NCI-H774 (cell line): Measurements from ENCODE around the gene SIT1.
A peak's percentile ranks its signal among the peaks of the same experiment; 100 is the strongest.

ENCODE experiments used
- DNase-seq: peaks from one replicate; lab custom pipeline; 2025; lab: John Stamatoyannopoulos, UW

The SIT1 gene

DNA sequence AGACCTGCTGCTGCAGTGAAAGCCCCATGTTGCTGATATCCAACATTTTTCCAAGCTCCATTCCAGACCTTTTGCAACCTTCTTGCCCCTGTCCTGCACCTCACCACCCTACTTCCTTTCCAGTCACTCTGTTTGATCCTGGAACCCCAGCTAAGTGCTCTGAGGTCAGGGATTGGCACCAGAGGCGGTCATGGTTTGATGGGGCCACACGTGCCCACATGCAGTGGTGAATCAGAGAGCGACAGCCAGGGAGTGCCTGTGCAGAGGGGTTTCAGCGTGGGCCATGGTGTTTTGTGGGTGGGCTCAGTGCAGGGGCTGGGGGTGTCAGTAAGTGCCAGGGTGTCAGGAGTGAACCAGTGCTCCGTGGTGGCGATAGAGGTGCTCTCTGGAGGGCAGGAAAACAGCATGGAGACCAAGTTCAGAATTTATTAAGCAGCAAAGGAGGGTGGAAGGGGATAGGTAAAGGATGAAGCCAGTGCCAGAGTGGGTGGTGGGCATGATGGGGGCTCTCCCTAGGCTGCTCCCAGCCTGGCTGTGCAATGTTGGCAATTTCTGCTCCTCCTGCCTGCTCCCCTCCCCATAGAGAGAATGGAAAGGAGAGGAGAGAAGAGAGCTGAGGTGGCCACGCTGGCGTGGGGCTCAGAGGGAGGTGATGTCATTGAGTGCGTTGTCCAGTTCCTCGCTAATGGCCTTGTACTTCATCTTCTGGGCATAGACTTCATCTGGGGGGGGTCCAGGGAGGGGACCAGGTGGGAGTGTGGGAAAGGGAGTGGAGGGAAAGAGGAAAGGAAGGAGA, 32.0 kb upstream of the SIT1 start:
- DNase-seq, result no peak

GRCh38 chr9:35682051-35682450, 31.3 kb upstream of the SIT1 start:
- no peak for DNase-seq

- no peak for DNase-seq
Observed at GRCh38 chr9:35681341-35682002, 30.7 kb upstream of the SIT1 start.

- no peak for DNase-seq
Observed at GRCh38 chr9:35680331-35681105, 29.8 kb upstream of the SIT1 start.

GRCh38 chr9:35679766-35680330, 29.1 kb upstream of the SIT1 start:
- DNase-seq, result no peak

- no peak for DNase-seq
Observed at GRCh38 chr9:35679091-35679490, 28.4 kb upstream of the SIT1 start.

DNA sequence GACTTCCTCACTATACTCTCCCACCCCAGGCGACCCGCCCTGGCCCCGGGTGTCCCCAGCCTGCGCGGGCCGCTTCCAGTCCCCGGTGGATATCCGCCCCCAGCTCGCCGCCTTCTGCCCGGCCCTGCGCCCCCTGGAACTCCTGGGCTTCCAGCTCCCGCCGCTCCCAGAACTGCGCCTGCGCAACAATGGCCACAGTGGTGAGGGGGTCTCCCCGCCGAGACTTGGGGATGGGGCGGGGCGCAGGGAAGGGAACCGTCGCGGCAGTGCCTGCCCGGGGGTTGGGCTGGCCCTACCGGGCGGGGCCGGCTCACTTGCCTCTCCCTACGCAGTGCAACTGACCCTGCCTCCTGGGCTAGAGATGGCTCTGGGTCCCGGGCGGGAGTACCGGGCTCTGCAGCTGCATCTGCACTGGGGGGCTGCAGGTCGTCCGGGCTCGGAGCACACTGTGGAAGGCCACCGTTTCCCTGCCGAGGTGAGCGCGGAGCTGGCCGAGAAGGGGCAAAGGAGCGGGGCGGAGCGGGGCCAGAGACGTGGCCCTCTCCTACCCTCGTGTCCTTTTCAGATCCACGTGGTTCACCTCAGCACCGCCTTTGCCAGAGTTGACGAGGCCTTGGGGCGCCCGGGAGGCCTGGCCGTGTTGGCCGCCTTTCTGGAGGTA, 25.1 kb upstream of the SIT1 start:
- DNase-seq, result no peak

GRCh38 chr9:35675204-35675603, 24.5 kb upstream of the SIT1 start:
- DNase-seq, result no peak

DNA sequence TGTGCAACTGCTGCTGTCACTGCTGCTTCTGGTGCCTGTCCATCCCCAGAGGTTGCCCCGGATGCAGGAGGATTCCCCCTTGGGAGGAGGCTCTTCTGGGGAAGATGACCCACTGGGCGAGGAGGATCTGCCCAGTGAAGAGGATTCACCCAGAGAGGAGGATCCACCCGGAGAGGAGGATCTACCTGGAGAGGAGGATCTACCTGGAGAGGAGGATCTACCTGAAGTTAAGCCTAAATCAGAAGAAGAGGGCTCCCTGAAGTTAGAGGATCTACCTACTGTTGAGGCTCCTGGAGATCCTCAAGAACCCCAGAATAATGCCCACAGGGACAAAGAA, 23.3 kb upstream of the SIT1 start:
- DNase-seq, result no peak

DNA sequence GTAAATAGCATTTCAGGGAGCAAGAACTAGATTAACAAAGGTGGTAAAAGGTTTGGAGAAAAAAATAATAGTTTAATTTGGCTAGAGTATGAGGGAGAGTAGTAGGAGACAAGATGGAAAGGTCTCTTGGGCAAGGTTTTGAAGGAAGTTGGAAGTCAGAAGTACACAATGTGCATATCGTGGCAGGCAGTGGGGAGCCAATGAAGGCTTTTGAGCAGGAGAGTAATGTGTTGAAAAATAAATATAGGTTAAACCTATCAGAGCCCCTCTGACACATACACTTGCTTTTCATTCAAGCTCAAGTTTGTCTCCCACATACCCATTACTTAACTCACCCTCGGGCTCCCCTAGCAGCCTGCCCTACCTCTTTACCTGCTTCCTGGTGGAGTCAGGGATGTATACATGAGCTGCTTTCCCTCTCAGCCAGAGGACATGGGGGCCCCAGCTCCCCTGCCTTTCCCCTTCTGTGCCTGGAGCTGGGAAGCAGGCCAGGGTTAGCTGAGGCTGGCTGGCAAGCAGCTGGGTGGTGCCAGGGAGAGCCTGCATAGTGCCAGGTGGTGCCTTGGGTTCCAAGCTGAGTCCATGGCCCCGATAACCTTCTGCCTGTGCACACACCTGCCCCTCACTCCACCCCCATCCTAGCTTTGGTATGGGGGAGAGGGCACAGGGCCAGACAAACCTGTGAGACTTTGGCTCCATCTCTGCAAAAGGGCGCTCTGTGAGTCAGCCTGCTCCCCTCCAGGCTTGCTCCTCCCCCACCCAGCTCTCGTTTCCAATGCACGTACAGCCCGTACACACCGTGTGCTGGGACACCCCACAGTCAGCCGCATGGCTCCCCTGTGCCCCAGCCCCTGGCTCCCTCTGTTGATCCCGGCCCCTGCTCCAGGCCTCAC, 22.6 kb upstream of the SIT1 start, which contains the start of gene CA9:
TSS of gene CA9 (plus strand) at position 797 of the 893 bp plus-strand sequence. CDS start at position 829, 32 bp downstream.
- DNase-seq, result no peak

DNA sequence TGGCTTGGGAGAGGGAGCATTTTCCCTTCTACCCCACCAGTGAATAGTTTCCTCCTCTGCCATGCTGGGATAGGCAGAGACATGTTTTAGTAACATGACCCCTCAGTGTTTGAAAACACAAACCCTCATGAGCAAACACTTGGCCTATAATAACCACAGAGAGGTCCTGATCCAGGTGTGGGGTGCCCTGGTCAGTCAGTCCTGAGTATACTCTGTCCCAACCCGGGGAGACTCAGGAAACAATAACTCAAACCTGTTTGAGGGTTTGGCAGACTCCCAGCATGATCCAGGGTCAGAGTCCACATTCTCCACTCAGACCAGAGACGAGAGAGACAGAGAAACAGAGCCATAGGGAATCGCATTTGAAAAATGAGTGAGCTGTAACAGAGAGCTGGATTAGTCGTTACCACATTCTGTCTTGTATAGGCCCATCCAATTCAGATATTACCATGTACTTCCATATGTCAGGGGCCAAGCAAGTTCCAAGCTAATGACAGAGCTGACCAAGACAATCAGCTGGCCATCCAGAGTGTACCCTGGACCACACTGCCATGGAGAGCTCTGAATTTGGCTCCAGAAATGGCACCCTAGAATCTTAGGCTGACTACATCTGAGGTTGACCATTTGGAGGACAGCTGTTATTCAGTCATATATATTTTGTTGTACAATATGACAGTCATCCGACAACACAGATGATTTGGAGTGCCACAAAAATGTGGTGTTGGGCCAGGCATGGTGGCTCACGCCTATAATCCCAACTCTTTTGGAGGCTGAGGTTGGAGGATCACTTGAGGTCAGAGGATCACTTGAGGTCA, 18.8 kb upstream of the SIT1 start:
- no peak for DNase-seq

GRCh38 chr9:35667939-35668338, 17.2 kb upstream of the SIT1 start:
- DNase-seq, result no peak

- DNase-seq, result no peak
Observed at GRCh38 chr9:35666549-35666948, 15.8 kb upstream of the SIT1 start.

GRCh38 chr9:35666045-35666444, 15.3 kb upstream of the SIT1 start:
- DNase-seq, result no peak

DNA sequence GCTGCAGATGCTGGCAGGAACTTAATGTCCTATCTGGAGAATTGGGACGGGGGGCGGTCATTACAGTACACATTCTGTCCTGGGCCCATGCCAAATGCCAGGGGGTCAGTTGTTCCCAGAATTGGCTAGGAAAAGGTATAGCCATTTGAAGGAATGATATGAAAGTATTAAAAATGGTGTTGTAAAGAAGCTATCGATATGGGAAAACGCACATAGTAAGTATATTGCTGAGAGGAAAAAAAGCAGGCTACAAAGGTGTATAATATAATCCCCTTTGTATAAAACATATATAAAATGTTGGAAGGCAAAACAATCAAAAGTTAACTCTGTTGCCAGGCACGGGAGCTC, 14.7 kb upstream of the SIT1 start:
- no peak for DNase-seq

DNA sequence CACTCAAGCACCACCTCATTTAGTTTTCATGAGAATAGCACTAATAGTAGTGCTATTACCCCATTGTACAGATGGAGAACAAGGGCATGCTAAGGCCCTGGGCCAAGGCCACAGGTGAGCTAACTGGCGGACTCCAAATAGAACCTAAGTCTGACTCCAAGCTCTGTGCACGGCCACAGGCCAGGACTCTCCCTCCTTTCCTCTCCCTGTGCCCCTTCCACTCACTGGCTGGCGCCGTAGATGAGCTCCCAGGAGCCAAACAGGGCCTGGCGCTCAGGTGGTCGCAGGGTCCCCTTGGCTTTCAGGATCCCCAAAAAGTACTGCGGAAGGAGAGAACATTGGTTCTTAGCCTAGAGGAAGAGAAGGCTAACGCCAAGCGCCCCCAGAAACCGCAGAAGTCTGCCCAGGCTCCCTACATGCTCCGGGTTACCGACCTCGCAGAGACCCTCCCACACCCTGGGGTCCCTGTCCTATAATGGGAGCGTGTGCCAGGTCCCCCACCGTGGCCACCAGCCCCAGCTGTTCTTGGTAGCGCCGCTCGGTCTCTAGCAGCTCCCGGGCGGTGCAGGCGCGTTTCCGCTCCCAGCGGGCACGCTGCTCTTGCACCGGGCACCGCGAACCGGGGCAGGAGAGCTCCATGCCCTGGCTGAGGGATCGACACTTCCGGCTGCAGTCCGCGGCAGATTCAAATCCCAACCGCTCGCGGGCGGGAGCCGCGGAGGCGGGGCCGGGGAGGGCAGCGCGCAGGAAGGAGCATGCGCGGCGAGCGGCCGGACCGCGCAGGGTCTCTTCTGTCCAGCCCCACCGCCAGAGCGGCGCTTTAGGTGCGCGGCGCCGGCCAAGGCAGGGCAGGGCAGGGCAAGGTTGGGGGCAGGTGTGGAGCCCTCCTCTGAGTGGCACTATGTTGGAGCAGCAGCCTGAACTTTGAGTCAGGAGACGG, 14.1 kb upstream of the SIT1 start, which contains the start of gene ARHGEF39:
TSS of gene ARHGEF39 (minus strand) at position 665 of the 940 bp plus-strand sequence. CDS start at position 639, 26 bp downstream.
- DNase-seq, result peak; percentile 80

- DNase-seq, result no peak
Observed at GRCh38 chr9:35662437-35662836, 11.7 kb upstream of the SIT1 start.

GRCh38 chr9:35661756-35662350, 11.1 kb upstream of the SIT1 start:
- no peak for DNase-seq
